ENCODE data around the gene MED15.

The MED15 gene

GRCh38 chr22:20610757-20611156, 103.3 kb downstream of the MED15 start:
- no peak overlapping the region for H3K4me3 ChIP-seq (ENCODE audit: low read length)
- no peaks in the 10 kb centered on the region for H3K79me1 ChIP-seq (ENCODE audit: low read length)
- no CpG with 5 or more reads among the region's 8 CpGs for WGBS (ENCODE audit: extremely low coverage, insufficient coverage, low lambda C conversion rate)
- no peak overlapping the region for H2BK120ac ChIP-seq (ENCODE audit: low read depth, low read length)
- H3K18ac ChIP-seq (ENCODE audit: low read length) = no peak overlapping the region
- H3K27me3 ChIP-seq (ENCODE audit: insufficient read depth, low read length, poor library complexity) = no peaks in the 10 kb centered on the region
- H4K5ac ChIP-seq (ENCODE audit: low read length) = no peak overlapping the region
- DNase-seq = no peak
- no peak overlapping the region for H4K8ac ChIP-seq (ENCODE audit: low read depth, low read length)
- H2AK5ac ChIP-seq (ENCODE audit: low read length) = no peak overlapping the region
- no peak overlapping the region for H3K4me2 ChIP-seq (ENCODE audit: low read length)
- no peaks in the 10 kb centered on the region for H3K36me3 ChIP-seq (ENCODE audit: control insufficient read depth, insufficient read depth, low read length)
- H3K27ac ChIP-seq (ENCODE audit: low read depth, low read length) = no peak overlapping the region
- H3K4ac ChIP-seq (ENCODE audit: low read depth, low read length) = no peak overlapping the region
- no peak overlapping the region for H2BK5ac ChIP-seq (ENCODE audit: low read length)
- no peak overlapping the region for H3K56ac ChIP-seq (ENCODE audit: low read length)
- peaks cover 1% of the 10 kb centered on the region for H3K4me1 ChIP-seq (ENCODE audit: control insufficient read depth, low read depth, low read length)
- H2BK15ac ChIP-seq (replicated peaks; ENCODE audit: low read depth) = no peak overlapping the region
- H3K23ac ChIP-seq (ENCODE audit: low read length) = no peak overlapping the region
- no peak overlapping the region for H3K9ac ChIP-seq (ENCODE audit: low read length)
- H3K79me2 ChIP-seq (ENCODE audit: control insufficient read depth, insufficient read depth, low read length) = no peaks in the 10 kb centered on the region

DNA sequence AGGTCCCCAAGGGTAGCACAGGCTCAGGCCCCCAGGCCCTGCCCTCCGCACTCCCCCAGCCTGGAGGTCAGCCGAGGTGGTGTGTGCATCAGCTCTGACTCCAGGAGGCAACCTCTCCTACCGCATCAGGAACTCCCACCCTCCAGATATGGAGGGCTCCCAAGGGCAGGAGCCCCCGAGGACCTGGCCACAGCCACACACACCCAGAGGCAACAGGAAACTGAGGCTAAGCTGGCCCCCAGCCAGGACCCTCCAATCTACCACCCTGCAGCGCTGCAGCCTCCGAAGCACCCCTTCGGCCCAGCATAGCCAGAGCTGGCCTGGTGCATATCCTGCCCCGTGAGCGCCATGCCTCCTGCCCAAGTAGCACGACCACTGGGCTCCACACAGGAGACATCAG, 104.0 kb downstream of the MED15 start:
- DNase-seq = no peak
- Histone ChIP-seq H3K79me2 (ENCODE audit: control insufficient read depth, insufficient read depth, low read length) (no peaks in the 10 kb centered on the region), H3K23ac (ENCODE audit: low read length) (no peak overlapping the region), H2AK5ac (ENCODE audit: low read length) (no peak overlapping the region), H3K4me1 (ENCODE audit: control insufficient read depth, low read depth, low read length) (no peaks in the 10 kb centered on the region), H3K18ac (ENCODE audit: low read length) (no peak overlapping the region), H3K27ac (ENCODE audit: low read depth, low read length) (no peak overlapping the region), H4K8ac (ENCODE audit: low read depth, low read length) (no peak overlapping the region), H2BK5ac (ENCODE audit: low read length) (no peak overlapping the region), H2BK120ac (ENCODE audit: low read depth, low read length) (no peak overlapping the region), H3K36me3 (ENCODE audit: control insufficient read depth, insufficient read depth, low read length) (no peaks in the 10 kb centered on the region), H3K79me1 (ENCODE audit: low read length) (no peaks in the 10 kb centered on the region), H3K9ac (ENCODE audit: low read length) (no peak overlapping the region), H3K27me3 (ENCODE audit: insufficient read depth, low read length, poor library complexity) (no peaks in the 10 kb centered on the region), H4K5ac (ENCODE audit: low read length) (no peak overlapping the region), H3K4me2 (ENCODE audit: low read length) (no peak overlapping the region), H3K4ac (ENCODE audit: low read depth, low read length) (no peak overlapping the region), H2BK15ac (replicated peaks; ENCODE audit: low read depth) (no peak overlapping the region), H3K56ac (ENCODE audit: low read length) (no peak overlapping the region), H3K4me3 (ENCODE audit: low read length) (no peak overlapping the region)
- no CpG with 5 or more reads among the region's 10 CpGs for WGBS (ENCODE audit: extremely low coverage, insufficient coverage, low lambda C conversion rate)

DNA sequence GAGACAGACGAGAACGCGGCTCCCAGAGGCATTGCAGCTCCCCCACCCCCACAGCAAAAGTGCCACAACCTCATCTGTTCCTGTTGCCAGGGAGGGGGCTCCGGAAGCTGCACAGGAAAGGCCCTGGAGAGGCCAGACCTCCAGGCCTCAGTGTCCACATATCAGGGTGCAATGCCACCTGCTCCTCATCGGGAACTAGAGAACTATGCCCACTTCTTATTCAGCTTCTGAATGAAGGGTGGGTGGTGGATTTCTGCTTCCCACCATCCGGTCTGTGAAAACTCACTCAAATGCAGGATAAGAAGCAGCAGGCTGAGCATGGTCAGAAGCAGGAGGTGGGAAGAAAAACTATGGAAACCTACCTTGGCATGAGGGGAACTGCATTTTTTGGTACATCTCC, 105.9 kb downstream of the MED15 start:
- no peaks in the 10 kb centered on the region for H3K36me3 ChIP-seq (ENCODE audit: control insufficient read depth, insufficient read depth, low read length)
- no peaks in the 10 kb centered on the region for H3K79me1 ChIP-seq (ENCODE audit: low read length)
- no peak overlapping the region for H3K56ac ChIP-seq (ENCODE audit: low read length)
- H2BK5ac ChIP-seq (ENCODE audit: low read length) = no peak overlapping the region
- H3K23ac ChIP-seq (ENCODE audit: low read length) = no peak overlapping the region
- no peak overlapping the region for H2BK120ac ChIP-seq (ENCODE audit: low read depth, low read length)
- no peak overlapping the region for H2AK5ac ChIP-seq (ENCODE audit: low read length)
- H3K4ac ChIP-seq (ENCODE audit: low read depth, low read length) = no peak overlapping the region
- no peak overlapping the region for H3K18ac ChIP-seq (ENCODE audit: low read length)
- no peak overlapping the region for H2BK15ac ChIP-seq (replicated peaks; ENCODE audit: low read depth)
- H3K4me3 ChIP-seq (ENCODE audit: low read length) = no peak overlapping the region
- H3K4me2 ChIP-seq (ENCODE audit: low read length) = no peak overlapping the region
- H4K8ac ChIP-seq (ENCODE audit: low read depth, low read length) = no peak overlapping the region
- no CpG with 5 or more reads among the region's 6 CpGs for WGBS (ENCODE audit: extremely low coverage, insufficient coverage, low lambda C conversion rate)
- no peaks in the 10 kb centered on the region for H3K79me2 ChIP-seq (ENCODE audit: control insufficient read depth, insufficient read depth, low read length)
- no peak overlapping the region for H3K27ac ChIP-seq (ENCODE audit: low read depth, low read length)
- H3K27me3 ChIP-seq (ENCODE audit: insufficient read depth, low read length, poor library complexity) = no peaks in the 10 kb centered on the region
- no peak overlapping the region for H3K9ac ChIP-seq (ENCODE audit: low read length)
- H4K5ac ChIP-seq (ENCODE audit: low read length) = no peak overlapping the region
- DNase-seq = no peak
- no peaks in the 10 kb centered on the region for H3K4me1 ChIP-seq (ENCODE audit: control insufficient read depth, low read depth, low read length)

GRCh38 chr22:20615021-20615420, 107.6 kb downstream of the MED15 start:
- no peak overlapping the region for H2BK120ac ChIP-seq (ENCODE audit: low read depth, low read length)
- no peak overlapping the region for H3K27ac ChIP-seq (ENCODE audit: low read depth, low read length)
- H3K79me1 ChIP-seq (ENCODE audit: low read length) = no peaks in the 10 kb centered on the region
- H3K79me2 ChIP-seq (ENCODE audit: control insufficient read depth, insufficient read depth, low read length) = no peaks in the 10 kb centered on the region
- no peak overlapping the region for H4K8ac ChIP-seq (ENCODE audit: low read depth, low read length)
- no peak overlapping the region for H3K4me3 ChIP-seq (ENCODE audit: low read length)
- no peak overlapping the region for H4K5ac ChIP-seq (ENCODE audit: low read length)
- H2BK15ac ChIP-seq (replicated peaks; ENCODE audit: low read depth) = no peak overlapping the region
- H2AK5ac ChIP-seq (ENCODE audit: low read length) = no peak overlapping the region
- no CpG with 5 or more reads among the region's 6 CpGs for WGBS (ENCODE audit: extremely low coverage, insufficient coverage, low lambda C conversion rate)
- H3K56ac ChIP-seq (ENCODE audit: low read length) = no peak overlapping the region
- H3K4me1 ChIP-seq (ENCODE audit: control insufficient read depth, low read depth, low read length) = no peaks in the 10 kb centered on the region
- DNase-seq = no peak
- no peak overlapping the region for H2BK5ac ChIP-seq (ENCODE audit: low read length)
- no peak overlapping the region for H3K4me2 ChIP-seq (ENCODE audit: low read length)
- no peak overlapping the region for H3K23ac ChIP-seq (ENCODE audit: low read length)
- H3K36me3 ChIP-seq (ENCODE audit: control insufficient read depth, insufficient read depth, low read length) = no peaks in the 10 kb centered on the region
- no peak overlapping the region for H3K18ac ChIP-seq (ENCODE audit: low read length)
- H3K9ac ChIP-seq (ENCODE audit: low read length) = no peak overlapping the region
- no peaks in the 10 kb centered on the region for H3K27me3 ChIP-seq (ENCODE audit: insufficient read depth, low read length, poor library complexity)
- H3K4ac ChIP-seq (ENCODE audit: low read depth, low read length) = no peak overlapping the region

GRCh38 chr22:20615533-20616450, 108.4 kb downstream of the MED15 start:
- Histone ChIP-seq H3K79me1 (ENCODE audit: low read length) (no peaks in the 10 kb centered on the region), H2BK120ac (ENCODE audit: low read depth, low read length) (no peak overlapping the region), H3K18ac (ENCODE audit: low read length) (no peak overlapping the region), H3K4ac (ENCODE audit: low read depth, low read length) (no peak overlapping the region), H3K36me3 (ENCODE audit: control insufficient read depth, insufficient read depth, low read length) (no peaks in the 10 kb centered on the region), H3K56ac (ENCODE audit: low read length) (no peak overlapping the region), H3K4me1 (ENCODE audit: control insufficient read depth, low read depth, low read length) (no peaks in the 10 kb centered on the region), H2AK5ac (ENCODE audit: low read length) (no peak overlapping the region), H3K27me3 (ENCODE audit: insufficient read depth, low read length, poor library complexity) (no peaks in the 10 kb centered on the region), H3K23ac (ENCODE audit: low read length) (no peak overlapping the region), H4K5ac (ENCODE audit: low read length) (no peak overlapping the region), H2BK5ac (ENCODE audit: low read length) (no peak overlapping the region), H3K4me2 (ENCODE audit: low read length) (no peak overlapping the region), H3K4me3 (ENCODE audit: low read length) (no peak overlapping the region), H3K27ac (ENCODE audit: low read depth, low read length) (no peak overlapping the region), H4K8ac (ENCODE audit: low read depth, low read length) (no peak overlapping the region), H3K79me2 (ENCODE audit: control insufficient read depth, insufficient read depth, low read length) (no peaks in the 10 kb centered on the region), H3K9ac (ENCODE audit: low read length) (no peak overlapping the region), H2BK15ac (replicated peaks; ENCODE audit: low read depth) (no peak overlapping the region)
- no CpG with 5 or more reads among the region's 19 CpGs for WGBS (ENCODE audit: extremely low coverage, insufficient coverage, low lambda C conversion rate)
- DNase-seq = no peak

Data from mesendoderm (in vitro differentiated cells).